GM12878 (cell line): ENCODE measurements around the gene HLA-DRA.

Experiments
- RAD51 ChIP-seq: fragments of 450-650 bp; IDR thresholded peaks from 2 replicates; pipeline ENCODE4 v1.6.1; 2016; ENCODE audit warnings: moderate library complexity, mild to moderate bottlenecking, inconsistent platforms
- ZNF274 ChIP-seq: IDR thresholded peaks from one replicate; pipeline ENCODE4 v1.8.0; 2011; ENCODE audit not compliant: insufficient read length, insufficient read depth
- TF ChIP-seq, protein P1 (sequence below), 3 experiments: IDR thresholded peaks in 2 of 3; conservative IDR thresholded peaks in 1 of 3; 2 replicates each; pipeline ENCODE4 v1.5.1; 2011; ENCODE audit warnings: low read depth in 3 of 3, low read length in 3 of 3, mild to moderate bottlenecking in 3 of 3, control low read depth in 2 of 3, moderate library complexity in 2 of 3, inconsistent platforms in 1 of 3, mixed read lengths in 1 of 3; ENCODE audit not compliant: control insufficient read depth in 2 of 3, insufficient read depth in 1 of 3; ENCODE audit errors: extremely low read depth in 1 of 3

DNA sequence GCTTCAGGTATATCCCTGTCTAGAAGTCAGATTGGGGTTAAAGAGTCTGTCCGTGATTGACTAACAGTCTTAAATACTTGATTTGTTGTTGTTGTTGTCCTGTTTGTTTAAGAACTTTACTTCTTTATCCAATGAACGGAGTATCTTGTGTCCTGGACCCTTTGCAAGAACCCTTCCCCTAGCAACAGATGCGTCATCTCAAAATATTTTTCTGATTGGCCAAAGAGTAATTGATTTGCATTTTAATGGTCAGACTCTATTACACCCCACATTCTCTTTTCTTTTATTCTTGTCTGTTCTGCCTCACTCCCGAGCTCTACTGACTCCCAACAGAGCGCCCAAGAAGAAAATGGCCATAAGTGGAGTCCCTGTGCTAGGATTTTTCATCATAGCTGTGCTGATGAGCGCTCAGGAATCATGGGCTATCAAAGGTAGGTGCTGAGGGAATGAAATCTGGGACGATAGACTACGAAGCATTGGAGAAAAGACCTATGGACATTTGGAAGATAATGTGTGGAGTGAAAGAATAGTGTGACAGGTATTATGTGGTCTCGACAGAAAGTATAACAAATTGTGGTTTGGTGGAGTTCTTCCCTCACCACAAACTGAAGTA lies at the start of gene HLA-DRA:
- TF ChIP-seq RAD51 (peak; percentile 10; the same call in 1 of the 2 replicates), ZNF274 (no peak)
- TF ChIP-seq, protein P1, sequence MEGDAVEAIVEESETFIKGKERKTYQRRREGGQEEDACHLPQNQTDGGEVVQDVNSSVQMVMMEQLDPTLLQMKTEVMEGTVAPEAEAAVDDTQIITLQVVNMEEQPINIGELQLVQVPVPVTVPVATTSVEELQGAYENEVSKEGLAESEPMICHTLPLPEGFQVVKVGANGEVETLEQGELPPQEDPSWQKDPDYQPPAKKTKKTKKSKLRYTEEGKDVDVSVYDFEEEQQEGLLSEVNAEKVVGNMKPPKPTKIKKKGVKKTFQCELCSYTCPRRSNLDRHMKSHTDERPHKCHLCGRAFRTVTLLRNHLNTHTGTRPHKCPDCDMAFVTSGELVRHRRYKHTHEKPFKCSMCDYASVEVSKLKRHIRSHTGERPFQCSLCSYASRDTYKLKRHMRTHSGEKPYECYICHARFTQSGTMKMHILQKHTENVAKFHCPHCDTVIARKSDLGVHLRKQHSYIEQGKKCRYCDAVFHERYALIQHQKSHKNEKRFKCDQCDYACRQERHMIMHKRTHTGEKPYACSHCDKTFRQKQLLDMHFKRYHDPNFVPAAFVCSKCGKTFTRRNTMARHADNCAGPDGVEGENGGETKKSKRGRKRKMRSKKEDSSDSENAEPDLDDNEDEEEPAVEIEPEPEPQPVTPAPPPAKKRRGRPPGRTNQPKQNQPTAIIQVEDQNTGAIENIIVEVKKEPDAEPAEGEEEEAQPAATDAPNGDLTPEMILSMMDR (IDR thresholded peaks at IDR 0.05 in 2 of 3, conservative IDR thresholded peaks at IDR 0.05 in 1 of 3; ENCODE audit: control insufficient read depth in 2 of 3, extremely low read depth in 1 of 3, insufficient read depth in 1 of 3, low read depth in 3 of 3, low read length in 3 of 3), result no peak
